A549 (cell line): ENCODE results near the gene TNRC6C.

Experiments used
- CBX8 ChIP-seq: fragments of 200-600 bp; sonication (generic); IDR thresholded peaks from 2 replicates; pipeline ENCODE4 v1.6.1; 2016
- CTCF ChIP-seq: fragments of >200 bp; sonication (Bioruptor Twin); formaldehyde crosslinking; IDR thresholded peaks from 3 replicates; pipeline ENCODE4 v1.5.1; 2016
- EP300 ChIP-seq, 2 experiments: fragments of >200 bp; sonication (Bioruptor Twin); formaldehyde crosslinking; IDR thresholded peaks; 2 replicates in 1 of 2; 3 replicates in 1 of 2; pipeline ENCODE4 v1.6.1; 2016 to 2017
- FOSL2 ChIP-seq, 2 experiments: fragments of 450-650 bp in 1 of 2; fragments of >200 bp in 1 of 2; sonication (Bioruptor Twin) in 1 of 2; formaldehyde crosslinking; IDR thresholded peaks; 2 replicates each; pipeline versions ENCODE4 v1.5.0 to v1.6.1; 2016 to 2020; ENCODE audit warnings: mild to moderate bottlenecking in 1 of 2, moderate library complexity in 1 of 2
- JUN ChIP-seq, 2 experiments: fragments of >200 bp; sonication (Bioruptor Twin); formaldehyde crosslinking; IDR thresholded peaks; 2 replicates in 1 of 2; 3 replicates in 1 of 2; pipeline ENCODE4 v1.6.1; 2016 to 2017
- JUNB ChIP-seq: fragments of >200 bp; sonication (Bioruptor Twin); formaldehyde crosslinking; IDR thresholded peaks from 2 replicates; pipeline ENCODE4 v1.6.1; 2016
- MAX ChIP-seq: IDR thresholded peaks from 2 replicates; pipeline ENCODE4 v1.6.1; 2012
- NR3C1 ChIP-seq: fragments of >200 bp; sonication (Bioruptor Twin); formaldehyde crosslinking; IDR thresholded peaks from 3 replicates; pipeline ENCODE4 v1.6.1; 2017
- PHF8 ChIP-seq: fragments of 200-600 bp; sonication (generic); IDR thresholded peaks from 2 replicates; pipeline ENCODE4 v1.6.1; 2016; ENCODE audit warnings: low read depth, mild to moderate bottlenecking, antibody characterized with exemption, moderate library complexity, borderline replicate concordance
- POLR2A ChIP-seq: IDR thresholded peaks from 2 replicates; pipeline ENCODE4 v1.6.1; 2012; ENCODE audit warnings: mild to moderate bottlenecking, low read length
- REST ChIP-seq: fragments of 200-600 bp; sonication (generic); IDR thresholded peaks from 2 replicates; pipeline ENCODE4 v1.6.1; 2016; ENCODE audit warnings: antibody characterized with exemption, mild to moderate bottlenecking, moderate library complexity
- RNF2 ChIP-seq: fragments of 200-600 bp; sonication (generic); IDR thresholded peaks from 2 replicates; pipeline ENCODE4 v1.6.1; 2016; ENCODE audit warnings: low read depth, mild to moderate bottlenecking, antibody characterized with exemption, moderate library complexity, borderline replicate concordance
- TF ChIP-seq, protein P1 (sequence below): IDR thresholded peaks from 2 replicates; pipeline ENCODE4 v1.6.1; 2012; ENCODE audit warnings: low read depth, borderline replicate concordance

GRCh38 chr17:77936881-77937280, 21.6 kb upstream of the TNRC6C start:
- no peak for TF ChIP-seq PHF8
- TF ChIP-seq CTCF = no peak
- no peak for TF ChIP-seq POLR2A
- TF ChIP-seq JUNB = no peak
- TF ChIP-seq EP300 (IDR thresholded peaks at IDR 0.05) = no peak
- TF ChIP-seq REST = no peak
- no peak for TF ChIP-seq NR3C1
- no peak for TF ChIP-seq MAX
- TF ChIP-seq, protein P1, sequence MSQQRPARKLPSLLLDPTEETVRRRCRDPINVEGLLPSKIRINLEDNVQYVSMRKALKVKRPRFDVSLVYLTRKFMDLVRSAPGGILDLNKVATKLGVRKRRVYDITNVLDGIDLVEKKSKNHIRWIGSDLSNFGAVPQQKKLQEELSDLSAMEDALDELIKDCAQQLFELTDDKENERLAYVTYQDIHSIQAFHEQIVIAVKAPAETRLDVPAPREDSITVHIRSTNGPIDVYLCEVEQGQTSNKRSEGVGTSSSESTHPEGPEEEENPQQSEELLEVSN = no peak
- TF ChIP-seq CBX8 = no peak
- TF ChIP-seq JUN (IDR thresholded peaks at IDR 0.05) = no peak
- TF ChIP-seq FOSL2 (IDR thresholded peaks at IDR 0.05) = no peak
- no peak for TF ChIP-seq FOSL2 (CRISPR knock-in tag; IDR thresholded peaks at IDR 0.05)
- TF ChIP-seq RNF2 = no peak
